TTC549 (cell line): ENCODE measurements around the gene ABHD15.
"Not testable (repeated sequence)": the region's sequence is repeated elsewhere in the genome, so short reads cannot be mapped to it uniquely, and the experiment has no call there.

Experiments used
- FAIRE-seq: peaks from 2 replicates; lab custom pipeline; 2012; peaks lifted over from hg19 to GRCh38; lab: Jason Lieb, UNC

The ABHD15 gene

DNA sequence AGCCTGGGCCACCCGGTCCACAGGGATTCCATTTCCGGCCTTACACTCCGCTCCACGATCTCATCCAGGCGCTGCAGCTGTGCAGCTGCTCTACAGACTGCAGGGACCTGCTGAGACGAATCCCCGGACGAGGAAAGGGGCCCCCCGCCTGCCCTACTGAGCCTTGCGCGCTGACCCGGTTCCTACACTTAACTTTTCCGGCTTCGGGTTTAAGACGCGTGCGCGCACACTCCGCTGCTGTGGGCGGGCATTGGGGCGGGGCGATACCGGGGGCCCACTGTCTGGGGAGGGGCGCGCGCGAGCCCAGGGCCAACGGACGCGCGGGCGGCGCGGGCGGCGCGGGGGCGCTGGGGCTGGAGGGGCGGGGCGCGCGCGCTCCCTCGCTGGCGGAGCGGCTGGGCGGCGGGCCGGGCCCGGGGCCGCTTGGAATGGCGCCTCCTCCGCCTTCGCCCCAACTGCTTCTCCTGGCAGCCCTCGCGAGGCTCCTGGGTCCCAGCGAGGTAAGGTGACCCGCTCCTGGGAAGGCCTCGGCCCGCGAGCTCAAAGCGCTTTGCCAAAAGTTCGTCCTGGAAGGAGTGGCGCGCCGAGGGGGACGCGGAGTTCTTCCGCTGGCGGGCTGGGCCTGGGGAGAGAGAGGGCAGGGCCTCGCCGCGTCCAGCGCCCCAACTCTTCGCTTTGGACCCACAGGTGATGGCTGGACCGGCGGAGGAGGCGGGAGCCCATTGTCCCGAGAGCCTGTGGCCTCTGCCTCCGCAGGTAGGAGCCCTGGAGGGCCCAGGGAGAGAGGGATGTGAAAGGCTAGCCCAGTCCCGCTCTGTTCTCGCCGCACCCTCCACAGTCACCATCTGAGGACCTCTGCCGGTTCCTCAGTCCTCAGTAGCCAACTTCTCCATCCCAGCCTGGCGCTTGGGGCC lies 1.8 kb upstream of the ABHD15 start, which contains the start of gene TP53I13:
Gene TP53I13, plus strand, starts transcription at position 371 of the 914 bp plus-strand sequence. Its CDS starts 58 bp downstream, at position 429.
- FAIRE-seq: no peak

DNA sequence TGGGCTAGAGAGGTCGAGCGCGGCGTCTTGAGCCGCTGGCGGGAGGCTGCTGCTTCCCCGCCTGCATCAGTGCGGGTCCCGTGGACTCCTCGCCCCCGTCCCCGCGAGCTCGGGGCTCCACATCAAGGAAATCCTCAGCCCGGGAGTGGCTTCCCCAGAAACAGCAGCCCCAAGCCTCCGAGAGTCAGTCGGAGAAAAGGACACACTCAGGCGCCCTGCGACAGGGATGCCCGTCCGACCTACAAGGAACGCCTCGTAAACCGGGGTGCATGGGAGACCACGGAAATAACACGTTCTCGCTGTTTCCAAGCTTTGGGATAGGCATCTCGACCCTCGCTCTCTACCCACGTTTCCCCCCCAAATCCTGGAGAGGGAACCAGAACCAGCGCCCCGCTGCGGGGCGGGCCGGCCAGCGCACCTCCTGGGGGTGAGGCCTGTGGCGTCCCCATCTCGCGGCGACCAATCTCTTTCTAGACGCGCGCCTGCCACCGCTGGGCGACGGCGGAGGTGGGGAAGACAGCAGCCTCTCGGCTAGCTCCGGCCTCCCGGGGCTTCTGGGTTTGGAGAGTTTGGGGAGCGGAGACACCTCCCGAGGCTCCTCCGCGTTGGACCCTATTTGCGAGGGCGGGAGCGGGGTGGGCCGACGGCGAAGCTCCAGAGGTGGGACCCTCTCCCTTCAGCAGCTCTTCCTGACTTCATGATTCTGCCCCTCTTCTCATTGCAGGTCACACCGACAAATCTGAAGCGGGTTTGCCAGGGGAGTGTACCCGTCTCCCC lies 905 bp upstream of the ABHD15 start:
- no peak for FAIRE-seq

DNA sequence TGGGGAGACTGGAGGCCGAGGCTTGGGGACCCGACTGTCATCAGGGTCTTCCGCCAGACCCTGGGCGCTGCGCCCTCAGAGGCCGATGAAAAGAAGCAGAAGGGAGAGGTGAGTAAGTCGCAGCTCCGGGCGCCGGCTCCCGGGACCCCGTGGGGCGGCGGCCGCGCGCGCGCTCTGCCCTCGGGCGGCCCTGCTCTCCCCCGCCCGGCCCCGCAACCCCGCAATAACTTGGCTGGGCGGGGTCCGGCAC lies 392 bp upstream of the ABHD15 start:
- FAIRE-seq: no peak

DNA sequence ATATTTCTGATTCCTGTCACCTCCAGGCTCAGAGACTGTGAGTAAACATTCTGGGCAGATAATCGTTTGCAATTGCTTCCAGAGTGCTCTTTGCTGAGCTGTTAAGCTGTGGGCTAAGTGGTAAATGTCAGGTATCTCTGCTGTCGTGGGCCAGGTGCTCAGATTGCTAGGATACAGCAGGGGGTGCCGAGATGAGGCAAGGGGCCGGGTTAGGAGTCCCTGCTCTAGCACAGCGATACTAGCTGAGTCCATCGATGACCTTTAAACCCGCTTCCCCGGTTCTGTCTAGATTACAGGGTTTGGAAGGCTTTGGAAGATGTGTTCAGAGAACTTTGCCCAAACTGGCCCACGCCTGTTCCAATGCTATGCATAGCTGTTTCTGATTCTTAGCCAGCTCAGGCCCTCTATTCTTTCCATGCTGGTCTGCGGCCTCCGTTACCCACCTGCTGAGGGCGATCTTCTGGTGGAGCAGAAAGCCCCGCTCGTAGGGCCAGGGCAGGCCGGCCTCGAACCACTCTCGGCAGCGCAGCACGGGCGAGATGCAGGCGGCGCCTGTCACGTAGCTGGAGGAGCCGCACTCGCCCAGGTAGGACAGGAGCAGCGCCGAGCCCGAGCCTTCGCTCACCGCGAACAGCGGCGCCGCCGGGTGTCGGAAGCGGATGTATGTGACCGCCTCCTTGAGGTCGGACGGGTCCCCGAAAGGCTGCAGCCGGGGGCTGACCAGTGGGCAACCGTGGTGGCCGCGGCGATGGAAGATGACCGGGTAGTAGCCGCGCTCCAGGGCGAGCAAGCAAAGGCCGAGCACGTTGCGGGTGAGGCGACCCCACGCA lies 979 bp downstream of the ABHD15 start:
- FAIRE-seq: no peak

DNA sequence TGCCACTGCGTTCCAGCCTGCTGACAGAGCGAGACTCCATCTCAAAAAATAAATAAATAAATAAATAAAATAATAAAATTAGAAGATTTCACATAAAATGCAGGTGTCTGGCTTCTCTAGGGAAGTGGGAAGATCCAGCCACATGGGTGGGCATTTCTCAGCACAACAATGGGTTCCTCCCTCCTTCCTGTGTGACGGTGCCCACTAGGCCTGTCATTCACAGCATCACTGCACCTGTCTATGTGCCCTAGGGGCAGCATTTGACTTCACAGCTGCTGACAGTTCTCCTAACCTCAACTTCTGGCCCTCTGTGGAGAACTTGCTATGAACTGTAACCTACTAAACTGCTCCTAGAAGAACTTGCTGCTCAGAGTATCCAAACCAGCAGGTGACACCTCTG lies 3.0 kb downstream of the ABHD15 start:
- FAIRE-seq: no peak

DNA sequence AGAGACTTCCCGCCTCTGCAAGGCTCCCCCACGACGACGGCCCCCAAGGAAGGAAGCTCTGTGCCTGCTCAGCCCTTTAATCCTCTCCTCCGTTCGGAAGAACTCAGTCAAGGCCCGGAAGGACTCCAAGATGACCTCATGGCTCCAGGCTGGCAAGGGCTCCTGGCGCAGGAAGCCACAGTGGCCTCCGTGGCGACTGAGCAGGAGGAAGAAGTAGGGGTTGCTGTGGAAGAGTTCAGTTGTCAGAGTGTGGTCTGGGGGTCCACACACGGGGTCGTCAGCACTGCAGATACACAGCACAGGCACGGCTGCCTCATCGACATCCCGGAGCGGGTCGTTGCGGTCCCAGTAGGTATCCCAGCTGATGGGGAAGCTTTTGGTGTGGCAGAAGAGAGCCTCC lies 4.2 kb downstream of the ABHD15 start:
- FAIRE-seq: no peak

DNA sequence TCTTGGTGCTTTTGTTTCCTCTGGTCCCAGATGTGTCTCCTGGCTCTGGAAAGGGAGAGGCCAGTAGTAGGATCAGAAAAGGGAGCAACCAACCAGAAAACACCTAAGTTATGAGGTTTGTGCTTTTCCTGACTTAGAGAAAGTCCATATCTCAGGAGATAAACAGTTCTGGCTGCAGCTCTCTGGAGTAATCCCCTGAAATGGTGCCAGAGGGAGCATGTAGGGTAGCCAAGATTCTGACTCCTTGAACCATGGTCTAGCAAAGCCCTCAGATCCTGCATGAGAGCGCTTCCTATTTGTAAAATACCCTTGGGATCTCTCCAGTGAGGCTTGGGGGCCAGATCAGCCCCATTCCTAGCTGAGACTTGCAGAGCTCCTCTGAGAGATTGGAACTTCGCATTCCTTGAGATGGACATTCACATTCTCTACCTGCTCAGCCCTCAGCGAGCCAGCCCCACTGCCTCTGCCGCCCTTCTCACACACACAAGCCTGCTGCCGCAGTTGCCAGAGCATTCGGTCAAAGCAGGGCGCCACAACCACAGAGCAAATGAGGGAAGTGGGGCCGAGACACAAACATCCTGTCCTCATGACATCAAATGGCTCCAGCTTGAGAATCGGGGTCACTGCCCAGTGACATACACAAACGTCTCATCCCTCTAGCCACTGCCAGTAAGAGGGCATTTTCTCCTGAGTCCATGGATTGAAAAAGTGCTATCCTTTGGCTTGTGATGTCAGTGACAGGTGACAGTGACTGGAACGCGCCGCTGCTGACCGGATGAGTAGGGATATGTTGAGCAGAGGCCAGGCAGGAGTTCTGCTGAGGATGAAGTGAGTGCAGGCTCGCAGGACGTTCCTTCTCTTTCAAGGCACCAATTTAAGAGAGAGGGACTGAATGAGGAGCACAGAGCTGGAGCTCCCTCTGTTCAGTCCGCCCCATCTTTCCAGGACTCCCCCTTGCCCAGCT lies 5.0 kb downstream of the ABHD15 start:
- no peak for FAIRE-seq

DNA sequence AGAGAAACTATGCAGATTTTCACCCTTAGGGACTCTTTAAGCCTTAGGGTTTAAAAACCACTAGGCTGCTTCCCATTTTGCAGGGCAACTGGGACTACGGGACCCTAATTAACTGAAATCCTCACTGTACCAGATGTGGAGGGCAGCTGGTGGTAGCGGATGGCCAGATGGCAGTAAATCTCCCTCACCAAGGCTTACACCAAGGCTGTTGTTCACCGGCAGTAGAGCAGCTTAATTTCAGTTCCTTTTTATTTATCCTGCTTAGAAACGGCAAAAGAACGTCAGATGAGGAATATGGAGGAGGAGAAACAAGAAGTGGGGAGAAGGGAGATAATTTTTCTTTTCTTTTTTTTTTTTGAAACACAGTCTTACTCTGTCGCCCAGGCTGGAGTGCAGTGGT lies 6.5 kb downstream of the ABHD15 start:
- no peak for FAIRE-seq

DNA sequence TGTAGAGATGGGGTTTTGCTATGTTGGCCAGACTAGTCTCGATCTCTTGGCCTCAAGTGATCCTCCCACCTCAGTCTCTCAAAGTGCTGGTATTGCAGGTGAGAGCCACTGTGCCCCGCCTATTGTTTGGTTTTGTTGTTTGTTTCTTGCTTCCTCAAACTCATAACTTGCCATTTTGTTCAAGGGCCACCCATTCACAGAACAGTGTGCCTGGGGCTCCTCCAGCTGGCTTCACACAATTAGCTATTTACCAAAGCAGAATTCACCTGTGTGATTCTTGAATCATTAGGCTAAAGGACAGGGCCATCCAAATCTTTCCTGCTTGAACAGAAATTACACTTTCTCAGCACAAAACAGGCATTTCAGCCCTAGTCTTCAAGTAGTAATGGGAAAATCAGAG lies 7.2 kb downstream of the ABHD15 start:
- no peak for FAIRE-seq

DNA sequence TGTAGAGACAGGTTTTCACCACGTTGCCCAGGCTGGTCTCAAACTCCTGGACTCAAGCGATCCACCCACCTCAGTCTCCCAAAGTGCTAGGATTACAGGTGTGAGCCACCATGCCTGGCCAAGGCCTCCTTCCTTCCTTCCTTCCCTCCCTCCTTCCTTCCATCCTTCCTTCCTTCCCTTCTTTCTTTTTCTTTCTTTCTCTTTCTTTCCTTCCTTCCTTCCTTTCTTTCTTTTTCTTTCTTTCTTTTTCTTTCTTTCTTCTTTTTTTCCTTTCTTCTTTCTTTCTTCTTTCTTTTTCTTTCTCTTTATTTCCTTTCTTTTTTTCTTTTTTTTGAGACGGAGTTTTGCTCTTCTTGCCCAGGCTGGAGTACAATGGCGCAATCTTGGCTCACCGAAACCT lies 8.7 kb downstream of the ABHD15 start:
- FAIRE-seq: not testable (repeated sequence)

DNA sequence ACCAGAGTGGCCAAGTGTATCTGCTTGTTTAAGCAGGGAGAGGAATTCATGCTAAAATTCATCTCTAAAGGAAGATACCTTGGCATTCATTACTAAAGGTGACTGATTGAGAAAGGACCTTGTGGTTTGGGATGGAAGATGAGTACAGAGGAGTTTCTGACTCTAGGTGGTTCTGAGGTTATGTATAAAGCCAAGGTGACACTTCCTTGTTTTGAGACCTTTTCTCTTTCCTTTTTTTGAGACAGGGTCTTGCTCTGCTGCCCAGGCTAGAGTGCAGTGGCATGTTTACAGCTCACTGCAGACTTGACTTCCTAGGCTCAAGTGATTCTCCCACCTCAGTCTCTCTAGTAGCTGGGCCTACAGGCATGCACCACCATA lies 9.1 kb downstream of the ABHD15 start:
- no peak for FAIRE-seq

DNA sequence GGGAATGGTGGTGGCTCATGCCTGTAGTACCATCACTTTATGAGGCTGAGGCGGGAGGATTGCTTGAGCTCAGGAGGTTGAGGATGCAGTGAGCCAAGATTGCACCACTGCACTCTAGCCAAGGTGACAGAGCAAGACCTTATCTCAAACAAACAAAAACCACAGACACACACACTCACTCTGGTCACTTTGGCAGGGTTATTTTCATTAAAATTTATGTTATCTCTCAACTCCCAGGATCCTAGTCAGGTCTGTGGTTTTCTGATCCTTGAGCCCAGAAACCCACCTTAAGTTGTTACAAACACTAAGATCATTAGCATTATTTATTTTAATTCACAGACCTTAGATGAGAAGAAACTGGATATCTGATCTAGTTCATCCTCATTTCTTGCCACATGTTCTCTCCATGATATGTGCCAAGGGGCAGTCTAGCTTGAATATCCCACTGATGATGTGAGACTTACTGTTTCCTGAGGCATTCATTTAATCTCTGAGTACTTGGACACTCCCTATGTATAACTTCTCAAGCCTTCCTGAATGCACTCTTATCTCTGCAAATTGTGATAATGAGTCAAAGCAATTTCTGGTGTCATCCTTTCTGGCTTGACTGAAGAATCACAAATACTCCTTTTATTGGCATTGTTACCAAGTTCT lies 9.6 kb downstream of the ABHD15 start:
- no peak for FAIRE-seq

DNA sequence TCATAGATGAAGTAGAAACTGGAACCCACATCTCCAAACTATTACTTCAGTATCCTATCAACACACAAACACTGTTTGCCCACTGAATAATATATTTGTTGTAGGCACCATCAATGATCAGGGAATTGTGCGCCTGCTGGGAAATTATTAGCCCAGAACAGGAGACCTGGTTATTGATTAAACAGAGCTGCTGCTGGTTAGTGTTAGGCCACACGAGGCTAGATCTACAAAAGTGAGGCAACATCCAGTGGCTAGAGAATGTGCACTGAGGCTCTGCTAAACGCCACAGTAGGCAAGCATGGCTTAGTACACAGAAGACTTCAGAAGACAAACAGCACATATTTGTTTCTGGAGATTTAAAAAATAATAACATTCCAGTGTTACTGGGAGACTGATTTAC lies 11.0 kb downstream of the ABHD15 start:
- no peak for FAIRE-seq

DNA sequence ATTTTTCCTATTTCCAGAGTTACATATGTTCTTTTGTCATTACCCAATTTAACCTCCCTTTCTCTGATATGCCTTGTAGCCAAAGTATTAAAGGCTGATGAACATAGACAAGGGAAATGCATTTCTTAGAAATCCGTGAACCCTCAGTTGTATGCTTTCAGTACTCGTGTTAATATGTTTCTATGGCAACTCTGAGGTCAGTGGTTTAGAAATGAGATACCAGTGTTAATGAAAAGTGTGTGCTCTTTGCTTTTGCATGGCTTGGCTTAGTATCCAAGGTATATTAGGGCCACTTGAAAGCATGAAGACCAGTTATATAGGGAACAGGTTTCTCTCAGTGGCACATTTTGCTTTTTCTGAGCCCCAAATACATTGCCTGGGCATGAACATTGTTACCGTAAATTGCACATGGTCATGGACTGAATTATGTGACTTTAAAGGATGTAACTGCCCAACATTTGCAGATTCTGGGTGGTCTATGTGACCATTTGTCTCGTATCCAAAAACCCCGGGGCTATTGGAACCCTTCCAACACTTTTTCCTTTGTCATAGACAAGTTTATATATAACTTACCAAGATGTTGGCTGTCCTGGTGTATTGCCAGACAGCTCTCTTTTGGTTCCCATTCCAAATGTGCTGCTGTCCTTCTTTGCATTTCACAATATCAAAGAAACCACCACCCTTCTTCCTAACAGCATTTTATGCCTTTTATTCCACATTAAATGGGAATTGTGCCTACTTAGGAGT lies 17.5 kb downstream of the ABHD15 start:
- no peak for FAIRE-seq

DNA sequence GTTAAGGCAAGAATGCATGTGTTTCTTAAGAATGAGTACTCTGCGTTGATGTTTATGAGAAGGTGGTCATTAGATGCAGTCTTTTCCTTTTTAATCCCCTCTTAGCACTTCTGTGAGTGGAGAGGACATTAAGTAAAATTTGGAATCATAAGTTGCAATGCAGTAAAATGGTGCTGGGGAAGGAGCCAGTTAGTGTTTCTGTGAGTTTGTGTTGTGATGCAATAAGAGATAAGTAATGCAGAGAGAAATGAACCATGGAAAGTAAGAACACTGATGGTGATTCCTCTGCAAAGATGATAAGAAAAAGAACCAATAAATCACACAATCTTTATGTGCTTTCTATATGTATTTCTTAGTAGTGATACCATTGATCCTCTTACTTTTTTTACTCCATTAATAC lies 20.0 kb downstream of the ABHD15 start:
- FAIRE-seq: no peak

DNA sequence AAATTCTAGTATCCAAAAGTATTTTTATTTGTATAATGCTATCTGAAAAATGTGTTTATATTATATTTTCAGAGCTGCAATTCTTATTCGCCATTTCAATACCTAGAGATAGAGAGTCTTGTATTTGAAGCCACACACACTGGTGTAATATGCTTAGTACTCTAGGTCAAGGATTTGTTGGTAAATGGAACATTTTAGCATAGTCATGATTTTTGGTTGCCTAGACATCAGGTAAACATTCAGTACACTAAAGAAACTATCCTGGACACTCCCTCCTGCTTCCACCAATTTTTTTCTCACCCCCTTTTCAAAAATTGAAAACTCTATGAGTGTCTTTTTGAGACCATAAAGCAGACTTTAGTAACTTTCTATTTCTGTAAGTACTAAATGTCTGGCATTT lies 20.8 kb downstream of the ABHD15 start:
- no peak for FAIRE-seq

DNA sequence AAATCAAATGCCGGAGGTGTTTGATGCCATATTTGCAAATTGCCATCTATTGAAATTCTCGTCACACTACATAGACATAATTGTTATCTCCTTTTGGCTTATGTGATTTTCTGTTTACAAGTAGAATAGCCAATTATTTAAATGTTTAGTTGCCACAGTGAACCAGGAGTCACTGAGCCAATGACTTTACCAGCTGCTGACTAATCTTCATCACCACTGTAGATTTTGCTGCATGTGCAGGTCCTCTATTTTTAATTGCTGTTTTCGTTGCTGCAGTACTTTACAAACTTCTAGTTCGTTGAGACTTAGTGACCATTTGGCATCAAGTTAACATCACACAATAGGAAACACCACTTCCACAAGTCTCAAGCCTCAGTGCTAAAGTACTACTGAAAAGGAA lies 22.8 kb downstream of the ABHD15 start:
- FAIRE-seq: no peak

DNA sequence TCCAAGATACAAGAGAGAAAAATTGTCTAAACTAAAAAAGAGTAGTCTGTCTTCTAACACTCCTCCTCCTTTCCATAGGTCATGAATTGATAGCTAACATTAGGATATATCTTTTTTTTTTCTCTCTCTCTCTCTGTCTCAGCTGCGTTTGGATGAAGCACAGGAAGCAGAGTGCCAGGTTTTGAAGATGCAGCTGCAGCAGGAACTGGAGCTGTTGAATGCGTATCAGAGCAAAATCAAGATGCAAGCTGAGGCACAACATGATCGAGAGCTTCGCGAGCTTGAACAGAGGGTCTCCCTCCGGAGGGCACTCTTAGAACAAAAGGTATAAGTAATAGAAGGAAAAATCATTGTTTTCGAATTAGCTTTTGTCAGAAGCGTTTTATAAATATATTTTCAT lies 32.9 kb downstream of the ABHD15 start:
- no peak for FAIRE-seq

DNA sequence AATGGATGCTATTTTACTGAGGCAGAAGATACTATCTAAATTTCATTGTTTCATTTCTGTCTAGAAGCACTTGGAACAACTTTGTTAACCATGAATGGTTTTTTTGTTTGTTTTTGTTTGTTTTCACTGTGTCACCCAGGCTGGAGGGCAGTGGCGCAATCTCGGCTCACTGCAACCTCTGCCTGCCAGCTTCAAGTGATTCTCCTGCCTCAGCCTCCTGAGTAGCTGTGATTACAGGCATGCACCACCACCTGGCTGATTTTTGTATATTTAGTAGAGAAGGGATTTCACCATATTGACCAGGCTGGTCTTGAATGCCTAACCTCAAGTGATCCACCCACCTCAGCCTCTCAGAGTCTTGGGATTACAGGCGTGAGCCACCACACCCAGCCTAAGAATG lies 40.5 kb downstream of the ABHD15 start:
- no peak for FAIRE-seq

DNA sequence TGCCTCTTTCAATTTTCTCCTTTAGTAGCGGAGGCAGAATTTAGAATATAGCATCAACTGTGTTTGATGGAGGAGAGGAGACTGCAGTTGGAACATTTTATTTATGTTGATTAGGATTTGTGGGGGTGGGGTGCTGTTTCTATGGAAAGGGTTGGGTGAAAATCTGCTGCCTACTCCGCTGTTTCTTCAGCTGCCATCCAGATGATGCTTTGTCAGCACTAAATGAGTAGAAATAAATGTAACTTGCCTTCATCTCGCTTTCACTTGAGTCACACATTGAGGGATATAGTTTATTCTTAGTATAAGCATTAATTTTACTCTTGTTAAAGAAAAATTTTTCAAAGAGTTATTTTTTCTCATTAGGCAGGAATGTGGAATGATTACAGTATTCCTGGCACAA lies 42.1 kb downstream of the ABHD15 start:
- FAIRE-seq: no peak

DNA sequence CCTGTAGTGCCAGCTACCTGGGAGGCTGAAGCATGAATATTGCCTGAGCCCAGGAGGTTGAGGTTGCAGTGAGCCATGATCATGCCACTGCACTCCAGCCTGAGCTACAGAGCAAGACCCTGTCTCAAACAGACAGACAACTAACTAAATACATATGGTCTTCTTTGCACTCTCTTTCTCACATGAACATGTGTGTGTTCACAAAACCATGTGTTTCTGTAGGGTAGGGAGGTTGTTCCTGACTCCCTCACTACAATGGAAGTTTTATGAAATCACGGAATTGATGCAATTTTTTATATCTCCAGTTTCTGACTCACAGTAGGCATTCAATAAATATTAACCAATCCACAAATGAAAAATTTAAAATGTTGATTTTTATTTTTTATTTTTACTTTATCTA lies 48.5 kb downstream of the ABHD15 start:
- no peak for FAIRE-seq
